ENCODE results near the gene DRD2.

The DRD2 gene

DNA sequence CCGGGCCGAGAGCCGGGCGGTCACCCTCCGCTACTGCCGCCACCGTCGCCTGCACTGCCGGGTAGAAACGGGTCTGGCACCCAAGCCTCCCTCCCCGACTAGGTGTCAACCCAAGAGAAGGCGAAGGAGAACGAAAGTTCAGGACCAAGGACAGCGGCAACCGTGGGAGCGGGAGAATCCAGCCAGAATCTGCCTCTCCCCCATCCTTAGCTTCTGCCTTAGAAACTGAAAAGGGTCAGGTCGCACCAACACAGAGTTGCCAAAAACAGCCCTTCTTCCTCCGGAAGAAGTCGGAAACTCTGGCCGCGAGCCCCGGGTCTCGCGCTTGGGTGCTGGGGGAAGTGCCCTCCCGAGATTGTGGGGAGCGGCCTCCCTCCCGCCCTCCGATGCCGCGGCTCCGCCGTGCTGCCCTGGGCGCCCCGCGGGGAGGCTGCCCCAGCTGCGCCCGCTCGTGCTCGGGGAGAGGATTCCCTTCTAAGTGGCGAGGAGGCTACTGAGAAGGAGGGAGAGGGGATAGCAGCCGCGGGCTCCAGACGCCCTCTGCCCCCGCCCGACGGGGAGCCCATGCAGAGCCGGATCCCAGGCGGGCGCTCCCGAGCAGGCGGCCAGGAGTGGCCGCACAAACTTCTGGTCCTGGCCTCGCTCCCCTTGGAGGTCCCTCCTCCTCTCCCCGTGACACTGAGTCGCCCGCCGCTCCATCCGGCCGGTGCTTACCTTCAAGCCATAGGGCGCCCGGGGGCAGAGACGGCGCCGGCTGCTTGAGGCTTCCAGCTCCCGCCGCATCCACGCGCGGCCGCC lies 637 bp downstream of the DRD2 start:
- peak in 1 of 2 donors; percentile 21 for DNase-seq (ENCODE audit: low spot score in 2 of 2)
- no peak overlapping the region for H3K4me3 Mint-ChIP-seq
- H3K9me3 Mint-ChIP-seq: no peaks in the 10 kb centered on the region

GRCh38 chr11:113473983-113474361 lies 1.2 kb downstream of the DRD2 start:
- Mint-ChIP-seq H3K27ac (ENCODE audit: low read depth) (no peak overlapping the region), H3K9me3 (no peaks in the 10 kb centered on the region), H3K4me3 (no peak overlapping the region), H3K27me3 (peaks cover 93% of the 10 kb centered on the region), H3K4me1 (peaks cover 9% of the 10 kb centered on the region), H3K36me3 (ENCODE audit: insufficient read depth) (peaks cover 1% of the 10 kb centered on the region)
- DNase-seq (ENCODE audit: low spot score in 2 of 2): no peak
- ATAC-seq (replicated peaks; ENCODE audit: extremely low read depth, poor library complexity, severe bottlenecking): no peak

More for the DNA sequence above, 637 bp downstream of the DRD2 start:
- H3K27me3 Mint-ChIP-seq: peaks cover 93% of the 10 kb centered on the region
- peaks cover 1% of the 10 kb centered on the region for H3K36me3 Mint-ChIP-seq (ENCODE audit: insufficient read depth)
- no peak for ATAC-seq (replicated peaks; ENCODE audit: extremely low read depth, poor library complexity, severe bottlenecking)
- H3K27ac Mint-ChIP-seq (ENCODE audit: low read depth): no peak overlapping the region
- peaks cover 9% of the 10 kb centered on the region for H3K4me1 Mint-ChIP-seq

DNA sequence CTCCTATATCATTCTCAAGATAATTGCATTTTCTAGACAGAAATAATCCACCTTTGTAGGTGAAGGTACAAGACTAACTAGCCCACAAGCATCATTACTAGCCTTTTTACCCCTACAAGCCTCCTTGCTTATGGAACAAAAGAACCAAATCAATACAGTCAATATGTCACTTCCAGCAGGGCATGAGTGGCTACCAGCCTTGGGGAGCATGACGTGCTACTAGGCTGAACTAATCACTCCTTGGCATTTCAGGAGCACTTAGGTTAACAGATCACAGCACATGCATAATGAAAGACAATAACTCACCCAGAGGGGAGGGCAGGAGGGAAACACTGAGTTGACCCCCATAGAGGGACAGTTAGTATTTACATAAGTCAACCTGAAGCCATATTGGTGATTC lies 2.7 kb downstream of the DRD2 start:
- Mint-ChIP-seq H3K27ac (ENCODE audit: low read depth) (no peak overlapping the region), H3K27me3 (peaks cover 80% of the 10 kb centered on the region), H3K4me3 (no peak overlapping the region), H3K4me1 (peaks cover 9% of the 10 kb centered on the region), H3K9me3 (no peaks in the 10 kb centered on the region), H3K36me3 (ENCODE audit: insufficient read depth) (peaks cover 1% of the 10 kb centered on the region)
- ATAC-seq (replicated peaks; ENCODE audit: extremely low read depth, poor library complexity, severe bottlenecking): no peak
- DNase-seq (ENCODE audit: low spot score in 2 of 2): no peak

DNA sequence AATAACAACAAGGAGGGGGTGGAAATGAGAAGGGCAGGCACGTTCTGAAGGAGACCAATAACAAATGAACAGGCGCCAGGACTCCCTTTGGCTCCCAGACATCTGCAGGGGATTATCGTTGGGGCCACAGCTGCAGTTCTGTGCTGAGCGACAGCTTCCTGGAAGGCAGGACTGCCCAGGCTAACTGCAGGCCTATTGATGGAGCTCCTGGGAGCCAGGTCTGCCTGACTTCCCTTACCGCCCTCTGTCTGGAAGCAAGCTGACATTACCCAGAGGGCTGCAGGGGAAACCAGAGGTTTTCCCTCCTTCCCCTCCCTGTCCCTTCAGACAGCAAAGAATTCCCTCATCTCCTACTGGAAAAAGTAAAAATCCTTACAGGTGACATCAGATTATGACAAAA lies 5.0 kb downstream of the DRD2 start:
- no peak for ATAC-seq (replicated peaks; ENCODE audit: extremely low read depth, poor library complexity, severe bottlenecking)
- Mint-ChIP-seq H3K27ac (ENCODE audit: low read depth) (no peak overlapping the region), H3K4me1 (no peaks in the 10 kb centered on the region), H3K9me3 (no peaks in the 10 kb centered on the region), H3K36me3 (ENCODE audit: insufficient read depth) (peaks cover 1% of the 10 kb centered on the region), H3K4me3 (no peak overlapping the region), H3K27me3 (peaks cover 60% of the 10 kb centered on the region)
- no peak for DNase-seq (ENCODE audit: low spot score in 2 of 2)

DNA sequence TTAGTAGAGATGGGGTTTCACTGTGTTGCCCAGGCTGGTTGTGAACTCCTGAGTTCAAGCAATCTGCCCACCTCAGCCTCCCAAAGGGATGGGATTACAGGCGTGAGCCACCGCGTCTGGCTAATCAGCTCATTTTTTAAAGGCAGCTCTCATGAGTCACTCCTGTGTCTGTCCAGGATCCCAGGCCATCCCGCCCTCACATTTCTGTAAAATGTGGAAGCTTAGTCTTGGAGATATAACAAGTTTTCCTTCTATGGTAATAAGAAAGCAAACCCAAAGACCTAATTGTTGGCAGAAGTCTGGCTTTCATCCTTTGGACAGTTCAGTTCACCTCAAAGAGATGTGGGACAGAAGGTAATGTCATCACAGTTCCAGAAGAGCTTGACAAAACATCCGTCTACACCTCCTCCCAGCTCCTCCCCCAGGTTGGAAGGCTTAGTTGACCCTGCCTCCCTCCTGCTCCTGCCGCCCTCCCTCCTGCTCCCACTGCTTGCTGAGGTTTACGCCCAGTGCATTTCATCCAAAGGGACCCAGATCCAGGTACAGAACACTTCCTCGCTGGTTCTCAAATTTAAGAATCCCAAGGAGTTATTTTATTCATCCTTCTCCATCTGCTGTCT lies 6.4 kb downstream of the DRD2 start:
- Mint-ChIP-seq H3K9me3 (no peaks in the 10 kb centered on the region), H3K27me3 (peaks cover 66% of the 10 kb centered on the region), H3K27ac (ENCODE audit: low read depth) (no peak overlapping the region), H3K4me3 (no peak overlapping the region), H3K4me1 (no peaks in the 10 kb centered on the region), H3K36me3 (ENCODE audit: insufficient read depth) (no peaks in the 10 kb centered on the region)
- DNase-seq (ENCODE audit: low spot score in 2 of 2): no peak
- no peak for ATAC-seq (replicated peaks; ENCODE audit: extremely low read depth, poor library complexity, severe bottlenecking)

- H3K9me3 Mint-ChIP-seq: no peaks in the 10 kb centered on the region
- no peak for ATAC-seq (replicated peaks; ENCODE audit: extremely low read depth, poor library complexity, severe bottlenecking)
- DNase-seq (ENCODE audit: low spot score in 2 of 2): no peak
- no peaks in the 10 kb centered on the region for H3K36me3 Mint-ChIP-seq (ENCODE audit: insufficient read depth)
- peaks cover 66% of the 10 kb centered on the region for H3K27me3 Mint-ChIP-seq
- no peak overlapping the region for H3K4me3 Mint-ChIP-seq
- no peaks in the 10 kb centered on the region for H3K4me1 Mint-ChIP-seq
- no peak overlapping the region for H3K27ac Mint-ChIP-seq (ENCODE audit: low read depth)
Observed at GRCh38 chr11:113467545-113467944, 7.7 kb downstream of the DRD2 start.

GRCh38 chr11:113465786-113466185 lies 9.4 kb downstream of the DRD2 start:
- H3K4me3 Mint-ChIP-seq: no peak overlapping the region
- peaks cover 54% of the 10 kb centered on the region for H3K27me3 Mint-ChIP-seq
- no peak for DNase-seq (ENCODE audit: low spot score in 2 of 2)

GRCh38 chr11:113464416-113464815 lies 10.8 kb downstream of the DRD2 start:
- Mint-ChIP-seq H3K9me3 (no peaks in the 10 kb centered on the region), H3K4me1 (no peaks in the 10 kb centered on the region), H3K36me3 (ENCODE audit: insufficient read depth) (no peaks in the 10 kb centered on the region), H3K27ac (ENCODE audit: low read depth) (no peak overlapping the region), H3K27me3 (peaks cover 40% of the 10 kb centered on the region), H3K4me3 (no peak overlapping the region)
- ATAC-seq (replicated peaks; ENCODE audit: extremely low read depth, poor library complexity, severe bottlenecking) (no peak), DNase-seq (ENCODE audit: low spot score in 2 of 2) (no peak)

More at GRCh38 chr11:113465786-113466185, 9.4 kb downstream of the DRD2 start:
- no peaks in the 10 kb centered on the region for H3K36me3 Mint-ChIP-seq (ENCODE audit: insufficient read depth)
- H3K9me3 Mint-ChIP-seq: no peaks in the 10 kb centered on the region
- no peak for ATAC-seq (replicated peaks; ENCODE audit: extremely low read depth, poor library complexity, severe bottlenecking)
- no peaks in the 10 kb centered on the region for H3K4me1 Mint-ChIP-seq
- no peak overlapping the region for H3K27ac Mint-ChIP-seq (ENCODE audit: low read depth)

- Mint-ChIP-seq H3K27me3 (peaks cover 33% of the 10 kb centered on the region), H3K27ac (ENCODE audit: low read depth) (no peak overlapping the region), H3K36me3 (ENCODE audit: insufficient read depth) (no peaks in the 10 kb centered on the region), H3K9me3 (no peaks in the 10 kb centered on the region), H3K4me1 (no peaks in the 10 kb centered on the region), H3K4me3 (no peak overlapping the region)
- DNase-seq (ENCODE audit: low spot score in 2 of 2) (no peak), ATAC-seq (replicated peaks; ENCODE audit: extremely low read depth, poor library complexity, severe bottlenecking) (no peak)
Observed at GRCh38 chr11:113462830-113463229, 12.4 kb downstream of the DRD2 start.

DNA sequence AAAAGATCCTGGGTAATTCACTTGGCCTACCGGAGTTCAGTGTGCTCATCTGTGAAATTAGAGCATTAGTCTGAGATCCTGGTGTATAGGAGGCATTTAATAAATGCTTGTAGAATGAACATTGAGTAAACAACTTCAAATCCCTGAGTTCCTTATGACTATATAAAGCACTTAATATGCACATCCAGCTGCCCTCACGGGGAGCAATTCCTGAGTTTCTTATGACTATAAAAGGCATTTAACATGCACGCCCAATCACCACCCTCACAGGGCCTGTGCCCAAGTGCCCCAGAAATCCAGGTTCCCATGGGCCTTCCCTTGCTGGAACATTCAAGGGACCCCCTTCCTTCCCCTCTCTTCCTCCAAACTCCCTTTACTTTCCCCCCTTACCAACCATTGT lies 13.6 kb downstream of the DRD2 start:
- no peaks in the 10 kb centered on the region for H3K36me3 Mint-ChIP-seq (ENCODE audit: insufficient read depth)
- H3K4me1 Mint-ChIP-seq: no peaks in the 10 kb centered on the region
- H3K27ac Mint-ChIP-seq (ENCODE audit: low read depth): no peak overlapping the region
- H3K9me3 Mint-ChIP-seq: no peaks in the 10 kb centered on the region
- H3K27me3 Mint-ChIP-seq: peaks cover 33% of the 10 kb centered on the region
- ATAC-seq (replicated peaks; ENCODE audit: extremely low read depth, poor library complexity, severe bottlenecking): no peak
- DNase-seq (ENCODE audit: low spot score in 2 of 2): no peak
- no peak overlapping the region for H3K4me3 Mint-ChIP-seq

DNA sequence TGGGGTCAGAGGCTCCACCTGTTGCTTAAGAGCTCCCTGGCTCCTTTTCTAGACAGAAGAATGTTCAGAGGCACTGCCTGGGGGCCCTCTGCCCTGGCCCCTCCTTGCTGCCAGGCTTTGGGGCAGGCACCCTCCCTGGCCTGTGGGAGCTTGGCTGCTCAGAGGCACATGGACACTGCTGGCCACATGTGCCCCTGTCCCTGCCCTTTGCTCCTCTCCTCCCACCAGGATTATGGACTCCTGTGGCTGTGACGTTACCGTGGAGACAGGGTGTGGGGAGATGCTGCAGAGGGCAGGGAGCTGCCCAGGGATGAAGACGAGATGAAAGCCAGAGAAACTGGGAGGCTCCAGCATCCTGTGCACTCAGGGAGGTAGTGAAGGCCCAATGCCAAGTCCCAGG lies 14.7 kb downstream of the DRD2 start:
- H3K9me3 Mint-ChIP-seq: no peaks in the 10 kb centered on the region
- no peaks in the 10 kb centered on the region for H3K36me3 Mint-ChIP-seq (ENCODE audit: insufficient read depth)
- H3K4me3 Mint-ChIP-seq: no peak overlapping the region
- DNase-seq (ENCODE audit: low spot score in 2 of 2) (no peak), ATAC-seq (replicated peaks; ENCODE audit: extremely low read depth, poor library complexity, severe bottlenecking) (no peak)
- H3K27ac Mint-ChIP-seq (ENCODE audit: low read depth): no peak overlapping the region
- H3K4me1 Mint-ChIP-seq: no peaks in the 10 kb centered on the region
- peaks cover 33% of the 10 kb centered on the region for H3K27me3 Mint-ChIP-seq

- Mint-ChIP-seq H3K27me3 (peaks cover 29% of the 10 kb centered on the region), H3K36me3 (ENCODE audit: insufficient read depth) (no peaks in the 10 kb centered on the region)
- DNase-seq (ENCODE audit: low spot score in 2 of 2): no peak
Observed at GRCh38 chr11:113458189-113458588, 17.0 kb downstream of the DRD2 start.

DNA sequence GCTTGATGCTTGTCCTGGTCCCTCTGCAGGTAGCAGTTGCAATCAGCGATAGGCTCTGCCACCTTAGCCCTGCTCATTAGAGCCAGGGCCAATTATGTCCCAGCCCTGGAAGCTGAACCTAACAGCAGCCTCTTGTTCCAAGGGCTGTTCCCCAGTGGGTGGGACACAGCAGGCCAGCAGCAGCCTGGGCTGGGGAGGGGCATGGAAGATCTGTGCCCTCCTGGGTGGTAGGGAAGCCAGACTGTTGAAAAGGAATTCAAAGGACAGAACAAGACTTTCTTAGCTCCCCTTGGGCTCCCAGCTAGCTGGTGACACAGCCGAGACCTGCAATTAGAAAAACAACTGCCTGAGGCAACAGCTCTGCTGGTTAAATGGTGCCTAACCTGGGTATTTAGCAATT lies 17.4 kb downstream of the DRD2 start:
- Mint-ChIP-seq H3K36me3 (ENCODE audit: insufficient read depth) (no peaks in the 10 kb centered on the region), H3K27me3 (peaks cover 26% of the 10 kb centered on the region), H3K4me3 (no peak overlapping the region), H3K4me1 (no peaks in the 10 kb centered on the region), H3K9me3 (no peaks in the 10 kb centered on the region), H3K27ac (ENCODE audit: low read depth) (no peak overlapping the region)
- no peak for ATAC-seq (replicated peaks; ENCODE audit: extremely low read depth, poor library complexity, severe bottlenecking)
- DNase-seq (ENCODE audit: low spot score in 2 of 2): no peak

More at GRCh38 chr11:113458189-113458588, 17.0 kb downstream of the DRD2 start:
- ATAC-seq (replicated peaks; ENCODE audit: extremely low read depth, poor library complexity, severe bottlenecking): no peak
- H3K9me3 Mint-ChIP-seq: no peaks in the 10 kb centered on the region
- no peak overlapping the region for H3K4me3 Mint-ChIP-seq
- H3K27ac Mint-ChIP-seq (ENCODE audit: low read depth): no peak overlapping the region
- no peaks in the 10 kb centered on the region for H3K4me1 Mint-ChIP-seq

Measured in central memory CD8-positive, alpha-beta T cell (primary cell).